ENCODE data around the gene MSL1.

GRCh38 chr17:40095351-40095943 is 26.3 kb upstream of the MSL1 start:
- no peak for TF ChIP-seq CTCF (conservative IDR thresholded peaks at IDR 0.05)
- TF ChIP-seq ZFX (IDR thresholded peaks at IDR 0.05), result no peak
